Superior temporal gyrus (tissue), 1 donor: ENCODE data around the gene CXCL13.
"Not testable (repeated sequence)": the region's sequence is repeated elsewhere in the genome, so short reads cannot be mapped to it uniquely, and the experiment has no call there.

Source experiments
- DNase-seq: peaks from one replicate; pipeline ENCODE4 v3.0.0-alpha.2; 2016; ENCODE audit errors: extremely low spot score

CXCL13 gene

DNA sequence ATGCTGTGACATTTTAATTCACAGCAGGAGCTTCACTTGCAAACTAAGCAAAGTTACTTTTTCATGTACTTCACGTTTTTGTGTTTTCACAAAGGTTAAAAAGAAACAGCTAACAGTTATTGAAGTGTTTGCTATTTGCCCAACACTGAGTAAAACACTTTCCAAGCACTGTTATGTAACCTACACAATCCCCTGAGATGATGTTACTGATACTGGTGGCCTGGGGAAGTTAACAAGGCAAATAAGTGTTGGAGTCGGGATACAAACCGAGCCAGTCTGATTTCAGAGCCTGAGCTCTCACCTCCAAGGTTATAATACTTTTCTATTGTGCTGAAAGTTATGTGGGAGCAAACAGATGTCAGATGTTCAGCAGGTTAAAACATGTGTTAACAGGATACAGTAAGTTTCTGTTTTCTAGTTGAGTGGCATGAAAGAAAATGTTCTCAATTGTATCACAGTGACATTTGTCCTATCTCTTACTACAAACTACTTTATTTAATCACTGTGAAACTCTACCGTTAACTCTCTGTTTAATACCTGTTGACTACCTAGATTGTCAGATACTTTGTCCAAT lies 3.9 kb upstream of the CXCL13 start:
- no peak for DNase-seq

DNA sequence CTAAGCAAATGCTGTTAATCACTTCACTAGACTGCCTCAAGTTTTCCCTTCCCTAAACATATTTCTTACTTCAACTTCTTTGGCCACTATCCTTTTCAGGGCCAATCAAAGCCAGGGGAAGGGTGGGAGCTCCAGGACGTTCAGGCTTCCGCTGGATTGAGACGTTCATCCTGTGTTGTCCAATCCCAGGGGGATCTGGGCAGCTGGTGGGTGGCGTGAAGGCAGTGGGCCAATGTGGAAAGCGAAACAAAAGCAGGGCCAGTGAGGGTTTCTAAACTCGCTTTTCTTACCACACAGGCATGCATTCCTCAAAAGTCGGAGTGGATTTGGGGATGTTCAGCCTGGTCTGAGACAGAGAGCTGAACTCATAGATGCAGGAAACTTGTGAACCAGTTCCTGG lies 7.6 kb downstream of the CXCL13 start:
- no peak for DNase-seq

DNA sequence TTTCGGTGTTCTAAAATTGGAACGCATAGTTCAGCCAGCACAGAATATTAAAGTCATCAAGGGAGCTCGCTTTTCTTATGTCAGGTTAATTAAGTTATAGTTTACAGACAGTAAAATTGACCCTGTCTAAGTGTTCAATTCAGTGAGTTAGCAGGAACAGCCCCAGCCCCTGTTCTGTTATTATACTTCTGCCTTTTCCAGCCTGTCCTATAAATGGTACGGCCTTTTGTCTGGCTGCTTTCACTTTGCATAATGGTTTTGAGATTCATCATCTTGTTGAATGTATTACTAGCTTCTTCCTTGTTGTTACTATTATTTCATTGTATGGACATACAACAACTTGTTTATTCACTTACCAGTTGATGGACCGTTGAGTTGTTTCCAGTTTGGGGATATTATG lies 9.5 kb downstream of the CXCL13 start:
- DNase-seq = no peak

DNA sequence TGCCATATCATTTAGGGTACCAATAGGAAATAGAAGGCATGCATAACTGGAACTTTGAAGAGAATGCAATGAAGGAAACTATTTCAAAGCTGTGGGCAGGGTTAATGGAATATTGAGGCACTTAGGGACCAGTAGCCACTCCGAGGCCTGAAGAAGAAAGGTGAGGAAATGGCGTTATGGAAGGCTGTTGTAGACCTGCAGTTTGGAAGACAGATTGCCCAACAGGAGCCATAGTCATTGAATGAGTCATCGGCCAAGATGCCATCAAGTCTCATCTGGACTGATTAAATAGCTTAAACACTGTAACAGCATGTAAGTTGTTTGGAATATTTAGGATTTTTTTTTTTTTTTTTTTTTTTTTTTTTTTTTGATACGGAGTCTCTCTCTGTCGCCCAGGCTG lies 11.6 kb downstream of the CXCL13 start:
- DNase-seq = no peak

DNA sequence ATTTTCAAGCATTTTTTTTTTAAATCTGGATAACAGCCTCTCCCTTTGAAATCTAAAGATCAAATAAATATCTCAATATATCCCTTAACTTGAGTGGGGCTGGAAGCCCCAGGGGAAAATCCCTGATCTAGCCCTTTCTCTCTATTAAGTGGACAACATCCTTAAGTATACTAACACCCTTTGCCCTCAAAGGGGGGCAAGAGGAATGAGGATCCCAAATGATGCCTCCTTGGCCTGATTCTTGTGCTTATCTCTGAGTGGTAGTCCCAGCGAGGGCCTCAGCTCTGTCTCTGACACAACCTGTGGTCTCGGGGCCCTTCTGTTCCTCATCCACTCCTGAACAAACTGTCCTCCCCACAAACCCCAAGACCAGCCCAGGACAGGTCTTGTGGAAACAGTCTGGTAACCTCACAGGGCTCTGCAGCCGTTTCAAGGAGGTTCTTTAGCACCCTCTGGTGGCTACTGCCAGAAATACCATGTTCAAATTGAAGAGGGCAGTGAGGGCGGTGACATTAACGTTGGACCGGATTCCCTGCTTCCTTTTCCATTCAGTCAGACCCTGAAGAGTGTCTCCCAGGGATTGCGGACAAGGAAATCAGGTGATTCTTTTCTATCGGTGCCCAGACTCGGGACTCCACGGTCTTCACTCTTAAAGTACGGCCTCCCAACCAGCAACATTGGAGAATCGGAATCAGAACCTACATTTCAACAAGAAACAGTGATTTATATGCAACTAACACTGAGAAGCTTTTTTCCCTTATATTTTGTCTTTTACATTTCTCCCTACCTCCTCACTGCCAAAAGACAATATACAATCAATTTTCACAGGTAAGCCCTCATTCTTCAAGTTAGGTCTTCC lies 13.0 kb downstream of the CXCL13 start:
- peak; percentile 90 for DNase-seq

DNA sequence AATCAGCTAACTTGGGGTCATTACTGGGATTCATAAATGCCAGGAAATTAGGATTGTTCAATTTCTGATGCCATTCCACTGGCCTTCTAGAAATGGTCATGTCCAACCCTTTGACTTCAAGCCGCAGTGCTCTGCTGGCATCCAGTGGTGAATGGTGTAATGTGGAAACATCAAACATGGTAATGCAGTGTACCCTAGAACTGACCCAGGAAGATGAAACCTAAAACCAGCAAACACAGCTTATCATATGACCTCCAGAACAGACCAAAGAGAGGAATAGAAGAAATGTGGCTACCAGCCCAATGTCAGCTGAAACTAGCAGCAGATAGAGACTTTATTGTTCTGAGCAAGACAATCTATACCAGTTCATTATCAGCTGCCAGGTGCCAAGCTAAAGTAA lies 13.8 kb downstream of the CXCL13 start:
- DNase-seq = peak; percentile 76

DNA sequence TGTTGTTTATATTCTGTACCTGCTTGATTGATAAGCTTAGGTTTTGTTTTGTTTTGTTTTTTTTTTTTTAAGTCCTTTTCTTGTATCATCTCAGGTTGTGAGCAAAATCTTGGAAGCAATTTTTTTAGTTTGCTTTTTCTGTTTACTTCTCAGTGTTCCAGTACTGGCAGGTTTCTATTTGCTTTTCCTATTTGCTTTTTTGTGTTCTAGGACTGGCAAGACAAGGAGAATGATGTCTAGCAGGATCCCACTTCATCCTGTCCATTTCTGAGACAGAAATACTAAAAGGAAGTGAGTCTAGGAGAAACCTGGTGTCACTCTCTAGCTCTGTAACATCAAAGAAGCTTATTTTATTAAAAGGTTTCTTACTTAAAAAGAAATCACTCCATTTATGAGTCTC lies 15.6 kb downstream of the CXCL13 start:
- DNase-seq = no peak

DNA sequence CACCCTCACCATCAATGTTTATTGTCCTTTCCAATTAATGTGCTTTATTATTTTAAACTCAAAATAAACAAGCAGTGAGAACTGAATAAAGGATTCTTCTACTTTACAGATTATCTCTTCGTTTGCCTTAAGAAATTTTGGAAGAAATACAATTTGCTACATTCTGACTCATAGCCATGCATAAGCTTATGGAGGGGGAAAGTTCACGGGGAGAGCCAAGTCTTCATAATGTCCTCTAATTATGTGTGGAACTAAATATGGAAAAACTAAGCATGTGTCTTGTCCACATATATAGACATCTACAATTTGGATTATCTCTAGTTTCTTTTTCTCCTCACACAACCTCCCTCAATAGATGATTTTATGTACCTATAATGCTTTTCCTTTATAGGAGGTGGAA lies 17.5 kb downstream of the CXCL13 start:
- DNase-seq = no peak

DNA sequence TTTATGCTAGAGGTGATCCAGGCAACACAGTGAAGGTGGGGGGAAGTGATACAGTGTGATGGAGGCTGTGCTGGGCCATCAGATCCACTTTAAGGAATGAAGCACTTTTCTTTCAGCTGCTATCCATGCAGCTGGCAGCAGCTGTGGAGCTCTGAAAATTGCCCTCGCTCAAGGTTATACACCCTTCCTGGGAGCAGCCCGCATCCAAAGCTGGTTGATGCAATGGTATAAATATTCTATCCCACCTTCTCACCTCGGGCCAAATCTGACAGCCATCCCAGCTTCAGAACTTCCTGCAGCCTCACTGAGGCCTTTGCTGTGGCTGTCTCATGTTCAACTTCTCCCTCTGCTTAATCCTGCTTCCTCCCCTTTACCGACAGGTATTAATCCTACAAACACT lies 18.6 kb downstream of the CXCL13 start:
- DNase-seq = no peak

DNA sequence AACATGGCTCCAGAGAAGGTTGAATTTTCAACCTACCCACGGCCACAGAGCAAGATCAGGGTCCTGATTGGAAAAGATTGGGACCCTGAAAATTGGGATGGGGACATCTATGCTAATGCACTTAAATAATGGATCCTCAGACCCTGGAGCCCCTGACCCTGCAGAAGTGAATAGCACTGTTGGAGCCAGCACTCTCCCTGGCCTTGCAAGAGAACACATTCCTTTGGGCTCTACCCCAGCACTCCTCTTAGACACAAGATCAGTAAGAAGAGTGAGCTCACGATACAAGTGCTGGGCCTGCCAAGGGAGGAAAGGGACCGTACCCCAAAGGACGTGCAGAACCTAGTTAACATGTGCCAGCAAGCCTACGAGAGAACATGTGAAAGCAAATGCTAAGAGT lies 19.9 kb downstream of the CXCL13 start:
- no peak for DNase-seq

DNA sequence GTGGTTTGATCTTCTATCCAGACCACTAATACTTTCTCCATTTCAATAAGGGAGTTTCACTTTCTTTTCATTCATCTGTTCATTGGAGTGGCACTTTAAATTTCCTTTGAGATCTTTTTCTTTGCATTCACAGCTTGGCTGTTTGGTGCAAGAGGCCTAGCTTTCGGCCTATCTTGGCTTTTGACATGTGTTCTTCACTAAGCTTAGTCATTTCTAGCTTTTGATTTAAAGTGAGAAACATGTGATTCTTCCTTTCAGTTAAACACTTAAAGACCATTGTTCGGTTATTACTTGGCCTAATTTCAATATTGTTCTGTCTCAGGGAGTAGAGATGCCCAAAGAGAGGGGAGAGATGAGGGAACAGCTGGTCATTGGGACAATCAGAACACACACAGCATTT lies 24.3 kb downstream of the CXCL13 start:
- DNase-seq = no peak

DNA sequence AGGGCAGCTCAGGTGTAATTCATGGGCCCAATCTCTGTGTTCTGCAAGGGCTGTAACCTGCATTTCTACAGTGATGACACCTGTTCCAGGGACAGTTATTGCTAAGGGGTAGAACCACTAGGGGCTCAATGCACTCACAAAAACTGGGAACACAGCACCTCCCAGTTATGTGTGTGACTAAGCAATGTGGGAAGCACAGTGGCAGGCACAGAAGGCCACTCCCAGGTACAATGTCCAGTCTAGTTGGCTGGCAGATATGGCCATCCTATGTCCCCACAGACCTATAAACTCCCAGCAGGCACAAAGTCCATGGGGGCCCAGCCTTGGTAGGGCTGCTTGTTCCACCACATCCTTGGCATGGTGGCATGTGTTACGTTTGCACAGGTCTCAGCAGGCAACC lies 25.7 kb downstream of the CXCL13 start:
- no peak for DNase-seq

DNA sequence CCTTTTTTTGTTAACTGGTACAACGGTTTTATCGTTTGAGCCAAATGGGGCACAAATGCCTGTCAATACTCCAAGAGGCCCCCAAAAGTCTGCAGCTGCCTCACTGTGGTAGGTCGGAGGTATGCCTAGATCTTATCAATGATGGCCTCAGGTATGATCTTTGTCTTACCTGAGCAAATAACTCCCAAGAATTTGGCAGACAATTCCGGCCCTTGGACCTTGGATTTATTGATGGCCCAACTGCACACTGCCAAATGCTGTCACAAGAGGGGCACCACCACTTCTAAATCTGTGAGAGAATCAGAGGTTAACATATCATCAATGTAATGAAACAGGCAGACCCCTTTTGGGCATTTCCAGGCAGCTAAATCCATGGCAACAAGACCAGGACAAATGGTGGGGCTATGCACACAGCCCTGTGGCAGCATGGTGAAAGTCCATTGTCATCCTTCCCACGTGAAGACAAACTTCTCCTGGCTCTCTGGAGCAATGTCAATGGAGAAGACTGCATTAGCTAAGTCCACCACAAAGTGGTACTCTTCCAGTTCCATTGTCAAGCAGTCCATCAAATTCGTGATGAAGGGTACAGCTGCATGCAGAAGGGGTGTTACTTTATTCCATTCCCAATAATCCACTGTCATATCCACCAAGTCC lies 28.6 kb downstream of the CXCL13 start:
- DNase-seq = no peak

DNA sequence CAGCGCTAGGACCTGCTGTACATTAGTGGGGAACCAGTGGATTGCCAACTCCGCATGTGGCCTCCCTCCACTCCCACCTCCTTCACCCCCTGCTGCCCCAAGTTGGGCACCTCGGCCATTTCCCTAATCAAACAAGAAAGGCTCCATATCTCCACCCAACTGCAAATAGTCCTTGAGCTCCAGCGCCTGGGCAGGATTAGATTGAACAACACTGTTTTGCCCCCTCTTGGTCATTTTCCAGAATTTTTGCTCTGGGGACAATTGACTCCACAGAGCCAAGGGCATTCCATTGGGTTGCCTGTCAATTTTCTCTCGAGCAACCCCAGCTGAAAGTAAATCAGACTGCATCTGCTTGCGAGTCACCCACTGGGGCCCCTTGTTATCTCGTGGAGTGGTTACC lies 29.6 kb downstream of the CXCL13 start:
- DNase-seq = no peak

DNA sequence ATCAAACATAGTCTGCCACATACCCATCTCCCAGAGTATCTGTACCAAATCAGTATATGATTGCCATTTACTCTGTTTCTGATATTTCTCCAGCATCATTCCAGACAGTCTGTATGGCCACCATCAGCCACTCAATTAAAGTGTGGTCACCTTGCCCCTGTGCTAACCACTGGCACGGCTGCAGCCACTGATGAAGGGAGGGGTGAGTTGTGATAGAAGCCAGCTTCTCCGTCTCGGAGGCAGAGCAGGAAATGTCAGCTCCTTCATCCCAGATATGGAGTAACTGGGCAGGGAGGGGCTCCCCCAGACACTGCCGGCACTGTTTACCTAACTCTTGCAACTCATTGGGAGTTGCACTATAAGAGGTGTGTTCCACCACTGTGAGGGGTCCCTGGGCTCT lies 30.3 kb downstream of the CXCL13 start:
- no peak for DNase-seq

DNA sequence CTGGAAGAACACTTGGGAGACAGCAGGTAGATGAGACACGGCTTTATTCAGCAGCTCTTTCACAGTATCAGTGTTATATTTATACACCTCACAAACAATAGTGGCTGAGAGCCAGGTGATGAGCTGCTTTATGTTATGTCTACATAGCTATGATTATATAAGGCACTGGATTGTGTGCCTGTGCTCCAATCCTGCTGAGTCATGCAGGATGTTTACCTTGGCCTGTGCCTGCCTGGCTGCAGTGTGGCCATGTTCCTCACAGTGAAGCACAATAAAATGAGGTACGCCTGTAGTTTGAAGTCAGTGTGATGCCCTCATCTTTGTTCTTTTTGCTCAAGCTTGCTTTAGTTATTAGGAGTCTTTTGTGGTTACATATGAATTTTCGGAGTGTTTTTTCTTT lies 31.3 kb downstream of the CXCL13 start:
- no peak for DNase-seq

DNA sequence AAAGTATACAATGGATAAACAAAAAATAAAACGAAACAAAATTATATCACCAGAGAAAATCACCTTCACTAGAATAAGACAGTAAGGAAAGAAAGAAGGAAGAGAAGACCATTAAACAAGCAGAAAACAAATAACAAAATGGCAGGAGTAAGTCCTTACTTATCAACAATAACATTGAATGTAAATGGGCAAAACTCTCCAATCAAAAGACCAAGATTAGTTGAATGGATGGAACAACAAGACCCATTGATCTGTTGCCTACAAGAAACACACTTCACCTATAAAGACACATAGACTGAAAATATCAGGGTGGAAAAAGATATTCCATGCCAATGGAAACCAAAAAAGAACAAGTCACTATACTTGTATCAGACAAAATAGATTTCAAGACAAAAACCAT lies 38.4 kb downstream of the CXCL13 start:
- DNase-seq = not testable (repeated sequence)

DNA sequence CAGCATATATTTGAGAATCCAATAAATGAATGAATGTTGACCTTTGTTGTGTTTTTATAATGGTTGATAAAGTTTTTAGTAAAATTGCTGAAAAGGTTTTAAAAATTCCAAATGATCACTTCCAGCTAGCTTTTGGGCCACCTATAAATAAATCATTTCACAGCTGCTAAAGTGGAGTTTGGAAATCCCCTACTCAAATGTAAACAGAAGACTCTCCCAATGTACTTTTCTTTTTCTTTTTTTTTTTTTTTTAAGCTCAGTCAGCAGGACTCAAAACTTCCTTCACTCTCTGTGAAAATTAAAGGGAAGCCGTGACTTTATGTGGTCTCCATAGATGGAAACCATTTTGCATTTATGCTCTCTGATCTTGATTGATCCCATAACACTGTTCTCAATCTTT lies 45.2 kb downstream of the CXCL13 start:
- DNase-seq = no peak

DNA sequence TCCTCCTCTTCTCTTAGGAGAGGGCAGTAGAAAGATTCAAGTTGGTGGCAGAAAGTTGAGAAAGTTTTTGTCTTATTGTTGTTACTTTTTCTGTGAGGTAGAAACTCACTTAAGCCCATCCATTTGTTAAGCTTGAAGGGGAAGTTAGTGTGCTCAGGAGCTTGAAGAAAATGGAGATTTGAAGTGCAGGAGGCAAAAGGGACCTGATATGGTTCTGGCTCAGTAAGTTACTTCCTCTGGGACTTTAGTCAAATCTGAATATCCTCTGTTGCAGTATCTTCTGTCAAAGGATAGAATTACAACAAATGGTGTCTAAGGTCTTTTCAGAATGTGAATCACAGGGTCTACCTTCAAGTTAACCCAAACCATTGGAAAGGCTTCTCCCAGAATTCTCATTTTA lies 46.2 kb downstream of the CXCL13 start:
- no peak for DNase-seq

DNA sequence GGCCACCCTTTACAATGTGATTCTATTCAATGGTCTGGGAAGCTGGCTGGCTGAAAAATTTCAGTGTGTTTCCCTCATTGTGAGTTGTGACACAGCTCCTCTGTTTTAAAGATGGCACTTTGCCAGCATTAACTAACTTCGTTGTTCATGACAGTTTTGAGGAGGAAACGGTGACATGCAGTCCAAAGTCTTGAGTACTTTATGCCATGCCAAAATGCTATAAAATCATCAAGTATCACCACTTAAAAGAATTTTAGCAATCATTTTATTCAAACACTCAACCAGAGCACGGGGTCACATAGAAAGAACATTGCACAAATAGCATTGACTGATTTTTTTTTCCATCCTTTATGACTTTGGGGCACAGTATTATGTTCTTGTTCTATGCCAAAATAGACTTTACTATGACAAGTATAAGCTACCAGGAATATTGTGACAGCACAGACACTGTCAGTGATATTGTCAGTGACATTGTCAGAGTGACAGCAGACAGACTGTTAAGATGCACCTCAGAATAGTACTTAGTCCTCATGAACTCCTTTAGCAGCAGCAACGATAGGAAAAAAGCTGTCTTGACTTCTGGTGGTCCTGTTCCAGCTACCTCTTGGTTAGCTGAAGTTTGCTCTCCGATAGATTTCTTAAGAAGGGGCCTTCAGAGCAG lies 46.7 kb downstream of the CXCL13 start:
- peak; percentile 73 for DNase-seq

DNA sequence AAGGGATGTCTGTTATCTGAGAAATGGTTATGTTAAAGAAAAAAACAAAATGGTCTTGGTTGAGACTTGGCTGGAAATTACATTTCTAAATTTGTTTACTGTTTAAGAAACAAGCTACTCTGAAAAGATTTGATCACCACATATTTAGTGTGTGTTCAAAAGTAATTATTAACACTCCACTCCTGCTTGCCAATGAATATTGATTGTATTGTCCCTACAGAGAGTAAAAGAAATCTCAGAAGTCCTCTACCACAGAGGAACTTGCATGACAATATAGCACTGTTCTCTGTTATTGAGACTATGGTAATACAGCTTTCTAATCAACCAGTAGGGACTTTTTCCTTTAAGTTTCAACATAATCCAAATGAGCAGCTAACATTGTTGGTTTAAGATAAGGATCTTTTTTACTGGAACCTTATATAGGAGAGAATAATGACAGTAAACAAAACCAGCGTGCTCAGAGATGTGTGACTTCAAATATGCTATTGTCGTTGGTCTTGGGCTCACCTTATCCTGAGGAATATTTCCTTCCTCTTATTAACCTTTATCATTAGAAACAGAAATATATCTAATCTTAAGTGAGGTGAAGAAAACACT lies 47.6 kb downstream of the CXCL13 start:
- DNase-seq = no peak

DNA sequence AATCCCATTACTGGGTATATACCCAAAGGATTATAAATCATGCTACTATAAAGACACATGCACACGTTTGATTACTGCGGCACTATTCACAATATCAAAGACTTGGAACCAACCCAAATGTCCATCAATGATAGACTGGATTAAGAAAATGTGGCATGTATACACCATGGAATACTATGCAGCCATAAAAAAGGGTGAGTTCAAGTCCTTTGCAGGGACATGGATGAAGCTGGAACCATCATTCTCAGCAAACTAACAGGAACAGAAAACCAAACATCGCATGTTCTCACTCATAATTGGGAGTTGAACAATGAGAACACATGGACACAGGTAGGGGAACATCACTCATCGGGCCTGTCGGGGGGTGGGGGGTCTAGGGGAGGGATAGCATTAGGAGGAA lies 54.7 kb downstream of the CXCL13 start:
- DNase-seq = not testable (repeated sequence)
